ENCODE results near the gene MEG3. TPM values are rescaled to one million over a fixed set of nuclear protein-coding genes. Genes with fewer than 3 reads are reported as not detected.

MEG3 gene
- total RNA-seq, 1 experiment from 2014 or later, result 62.4 TPM

GRCh38 chr14:100786576-100787219 is 39.2 kb upstream of the MEG3 start:
- TF ChIP-seq CTCF (IDR thresholded peaks at IDR 0.05) (no peak), POLR2AphosphoS5 (IDR thresholded peaks at IDR 0.05; ENCODE audit: low read depth, low read length) (no peak), REST (IDR thresholded peaks at IDR 0.05; ENCODE audit: insufficient read depth in 1 of 2, low read depth in 2 of 2, low read length in 1 of 2) (no peak), SIN3A (IDR thresholded peaks at IDR 0.05; ENCODE audit: borderline replicate concordance, insufficient read depth, low read depth, low read length) (no peak), TCF7L2 (IDR thresholded peaks at IDR 0.05; ENCODE audit: low read depth, low read length) (no peak)
- Histone ChIP-seq H3K9me3 (ENCODE audit: control insufficient read depth, insufficient read depth, low read depth, low read length) (no peaks in the 10 kb centered on the region), H3K36me3 (ENCODE audit: control insufficient read depth, insufficient read depth, low read length) (no peaks in the 10 kb centered on the region), H3K4me1 (ENCODE audit: control insufficient read depth, insufficient read depth, low read length) (no peaks in the 10 kb centered on the region), H3K4me3 (ENCODE audit: low read depth in 2 of 2, low read length in 2 of 2) (no peak overlapping the region), H3K27ac (ENCODE audit: low read length) (no peak overlapping the region), H3K27me3 (ENCODE audit: control insufficient read depth, insufficient read depth, low read length) (no peaks in the 10 kb centered on the region)
- ATAC-seq (no peak), DNase-seq (ENCODE audit: low read depth, low spot score) (no peak)
- in situ Hi-C loops (cut with HindIII; ENCODE audit: low pct_unique_long_range_greater_than_20kb, low sequenced_read_pairs), result no loop called here
- ChIA-PET POLR2A (no interaction called here), CTCF (no interaction called here)
- intact Hi-C loops (cut with micrococcal nuclease; ENCODE audit: unreplicated experiment), result no loop called here
- no TSS peak for BruUV-seq (replicated peaks)

- CTCF ChIA-PET, result no interaction called here
- H3K36me3 ChIP-seq (ENCODE audit: control insufficient read depth, insufficient read depth, low read length), result no peaks in the 10 kb centered on the region
- no peaks in the 10 kb centered on the region for H3K4me1 ChIP-seq (ENCODE audit: control insufficient read depth, insufficient read depth, low read length)
- no TSS peak for BruUV-seq (replicated peaks)
- no peak overlapping the region for H3K4me3 ChIP-seq (ENCODE audit: low read depth in 2 of 2, low read length in 2 of 2)
- POLR2A ChIA-PET, result no interaction called here
- no peaks in the 10 kb centered on the region for H3K27me3 ChIP-seq (ENCODE audit: control insufficient read depth, insufficient read depth, low read length)
- intact Hi-C loops (cut with micrococcal nuclease; ENCODE audit: unreplicated experiment) (no loop called here), in situ Hi-C loops (cut with HindIII; ENCODE audit: low pct_unique_long_range_greater_than_20kb, low sequenced_read_pairs) (no loop called here)
- ATAC-seq, result no peak
- no peak for DNase-seq (ENCODE audit: low read depth, low spot score)
- no peaks in the 10 kb centered on the region for H3K9me3 ChIP-seq (ENCODE audit: control insufficient read depth, insufficient read depth, low read depth, low read length)
- H3K27ac ChIP-seq (ENCODE audit: low read length), result no peak overlapping the region
- no peak for TF ChIP-seq TCF7L2 (IDR thresholded peaks at IDR 0.05; ENCODE audit: low read depth, low read length)
- no peak for TF ChIP-seq REST (IDR thresholded peaks at IDR 0.05; ENCODE audit: insufficient read depth in 1 of 2, low read depth in 2 of 2, low read length in 1 of 2)
- no peak for TF ChIP-seq POLR2AphosphoS5 (IDR thresholded peaks at IDR 0.05; ENCODE audit: low read depth, low read length)
- TF ChIP-seq CTCF (IDR thresholded peaks at IDR 0.05), result no peak
- TF ChIP-seq SIN3A (IDR thresholded peaks at IDR 0.05; ENCODE audit: borderline replicate concordance, insufficient read depth, low read depth, low read length), result no peak
Measured at GRCh38 chr14:100787659-100788058, 38.3 kb upstream of the MEG3 start.

Measured in Panc1 (cell line).